ENCODE data around the gene SPATA2L. TPM values are rescaled to one million over a fixed set of nuclear protein-coding genes. Genes with fewer than 3 reads are reported as not detected.

Gene SPATA2L
- polyA plus RNA-seq, 1 of the 3 experiments (the other 2 are of a cell fraction): 8.6 TPM

DNA sequence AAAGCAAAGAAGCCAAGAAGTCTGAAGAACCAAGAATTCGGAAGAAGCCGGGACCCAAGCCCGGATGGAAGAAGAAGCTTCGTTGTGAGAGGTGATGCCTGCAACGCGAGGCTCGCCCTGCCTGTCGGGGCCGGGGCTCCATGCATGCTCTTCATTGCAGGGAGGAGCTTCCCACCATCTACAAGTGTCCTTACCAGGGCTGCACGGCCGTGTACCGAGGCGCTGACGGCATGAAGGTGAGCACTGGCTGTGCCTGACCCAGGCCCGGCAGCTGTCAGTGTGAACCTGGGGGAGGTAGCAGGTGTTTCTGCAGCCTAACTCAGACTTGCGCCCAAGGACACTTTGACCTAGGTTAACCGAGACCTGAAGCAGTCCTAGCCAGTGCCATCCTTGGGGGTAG lies 31.8 kb upstream of the SPATA2L start:
- no peaks in the 10 kb centered on the region; the same call in 1 of the 2 replicates for H4K20me1 ChIP-seq (ENCODE audit: insufficient read depth)
- 88% methylated on average over 14 of the region's 17 CpGs for WGBS (ENCODE audit: low lambda C conversion rate)
- no peaks in the 10 kb centered on the region for H3K9me3 ChIP-seq
- TF ChIP-seq, protein P1, sequence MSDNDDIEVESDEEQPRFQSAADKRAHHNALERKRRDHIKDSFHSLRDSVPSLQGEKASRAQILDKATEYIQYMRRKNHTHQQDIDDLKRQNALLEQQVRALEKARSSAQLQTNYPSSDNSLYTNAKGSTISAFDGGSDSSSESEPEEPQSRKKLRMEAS (IDR thresholded peaks at IDR 0.05; ENCODE audit: low read depth): no peak
- no peak for TF ChIP-seq YY1 (IDR thresholded peaks at IDR 0.05; ENCODE audit: low read depth)
- TF ChIP-seq JUND (IDR thresholded peaks at IDR 0.05): no peak
- TF ChIP-seq GATA2 (CRISPR knock-in tag; IDR thresholded peaks at IDR 0.05): no peak
- TF ChIP-seq TEAD4 (IDR thresholded peaks at IDR 0.05; ENCODE audit: borderline replicate concordance, insufficient read depth): no peak
- no peak for TF ChIP-seq MEF2A (IDR thresholded peaks at IDR 0.05; ENCODE audit: borderline replicate concordance, low read depth)
- no peak for TF ChIP-seq RAD21 (IDR thresholded peaks at IDR 0.05; ENCODE audit: low read length)
- TF ChIP-seq POLR2AphosphoS5 (IDR thresholded peaks at IDR 0.05; ENCODE audit: low read depth, low read length): no peak; the same call in 1 of the 2 replicates
- TF ChIP-seq TCF12 (IDR thresholded peaks at IDR 0.05): no peak
- TF ChIP-seq ELF1 (IDR thresholded peaks at IDR 0.05): no peak
- TF ChIP-seq, protein P2, sequence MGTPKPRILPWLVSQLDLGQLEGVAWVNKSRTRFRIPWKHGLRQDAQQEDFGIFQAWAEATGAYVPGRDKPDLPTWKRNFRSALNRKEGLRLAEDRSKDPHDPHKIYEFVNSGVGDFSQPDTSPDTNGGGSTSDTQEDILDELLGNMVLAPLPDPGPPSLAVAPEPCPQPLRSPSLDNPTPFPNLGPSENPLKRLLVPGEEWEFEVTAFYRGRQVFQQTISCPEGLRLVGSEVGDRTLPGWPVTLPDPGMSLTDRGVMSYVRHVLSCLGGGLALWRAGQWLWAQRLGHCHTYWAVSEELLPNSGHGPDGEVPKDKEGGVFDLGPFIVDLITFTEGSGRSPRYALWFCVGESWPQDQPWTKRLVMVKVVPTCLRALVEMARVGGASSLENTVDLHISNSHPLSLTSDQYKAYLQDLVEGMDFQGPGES (IDR thresholded peaks at IDR 0.05; ENCODE audit: low read depth, low read length): no peak
- TF ChIP-seq, protein P3, sequence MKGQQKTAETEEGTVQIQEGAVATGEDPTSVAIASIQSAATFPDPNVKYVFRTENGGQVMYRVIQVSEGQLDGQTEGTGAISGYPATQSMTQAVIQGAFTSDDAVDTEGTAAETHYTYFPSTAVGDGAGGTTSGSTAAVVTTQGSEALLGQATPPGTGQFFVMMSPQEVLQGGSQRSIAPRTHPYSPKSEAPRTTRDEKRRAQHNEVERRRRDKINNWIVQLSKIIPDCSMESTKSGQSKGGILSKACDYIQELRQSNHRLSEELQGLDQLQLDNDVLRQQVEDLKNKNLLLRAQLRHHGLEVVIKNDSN (IDR thresholded peaks at IDR 0.05; ENCODE audit: borderline replicate concordance, low read depth): no peak
- TF ChIP-seq, protein P4, sequence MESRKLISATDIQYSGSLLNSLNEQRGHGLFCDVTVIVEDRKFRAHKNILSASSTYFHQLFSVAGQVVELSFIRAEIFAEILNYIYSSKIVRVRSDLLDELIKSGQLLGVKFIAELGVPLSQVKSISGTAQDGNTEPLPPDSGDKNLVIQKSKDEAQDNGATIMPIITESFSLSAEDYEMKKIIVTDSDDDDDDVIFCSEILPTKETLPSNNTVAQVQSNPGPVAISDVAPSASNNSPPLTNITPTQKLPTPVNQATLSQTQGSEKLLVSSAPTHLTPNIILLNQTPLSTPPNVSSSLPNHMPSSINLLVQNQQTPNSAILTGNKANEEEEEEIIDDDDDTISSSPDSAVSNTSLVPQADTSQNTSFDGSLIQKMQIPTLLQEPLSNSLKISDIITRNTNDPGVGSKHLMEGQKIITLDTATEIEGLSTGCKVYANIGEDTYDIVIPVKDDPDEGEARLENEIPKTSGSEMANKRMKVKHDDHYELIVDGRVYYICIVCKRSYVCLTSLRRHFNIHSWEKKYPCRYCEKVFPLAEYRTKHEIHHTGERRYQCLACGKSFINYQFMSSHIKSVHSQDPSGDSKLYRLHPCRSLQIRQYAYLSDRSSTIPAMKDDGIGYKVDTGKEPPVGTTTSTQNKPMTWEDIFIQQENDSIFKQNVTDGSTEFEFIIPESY (IDR thresholded peaks at IDR 0.05; ENCODE audit: borderline replicate concordance, low read depth): no peak
- no peak overlapping the region for H3K4me2 ChIP-seq
- peaks cover 51 to 59% of the 10 kb centered on the region in 2 experiments for H3K36me3 ChIP-seq (replicated peaks in 1 of 2; ENCODE audit: control insufficient read depth in 1 of 2, insufficient read depth in 2 of 2, low read length in 1 of 2)
- H2AFZ ChIP-seq (ENCODE audit: low read depth): no peak overlapping the region
- H3K9me2 ChIP-seq: no peaks in the 10 kb centered on the region
- H3K27me3 ChIP-seq (ENCODE audit: insufficient read depth): no peaks in the 10 kb centered on the region
- peaks cover 9% of the 10 kb centered on the region for H3F3A ChIP-seq (replicated peaks; ENCODE audit: insufficient read depth)
- H3K4me3 ChIP-seq (ENCODE audit: low read depth in 2 of 2, low read length in 1 of 2): no peak overlapping the region
- H3K4me1 ChIP-seq (ENCODE audit: control insufficient read depth in 1 of 2, insufficient read depth in 2 of 2, low read depth in 1 of 2, low read length in 1 of 2): no peaks in the 10 kb centered on the region; a peak in 1 of 4 replicates
- no peak overlapping the region for H3K9ac ChIP-seq
- ChIA-PET POLR2A (no interaction called here), CTCF (interaction anchor here (0.9 to 1.2 kb wide), 2 partner anchors 19 to 127 kb away, joined by 3 read pairs; no protein-coding TSS in a partner anchor)
- no peak for DNase-seq
- H3K79me2 ChIP-seq (ENCODE audit: insufficient read depth): peaks cover 21% of the 10 kb centered on the region; the same call in 1 of the 2 replicates
- H3K27ac ChIP-seq (ENCODE audit: low read depth in 2 of 2, low read length in 1 of 2): no peak overlapping the region

DNA sequence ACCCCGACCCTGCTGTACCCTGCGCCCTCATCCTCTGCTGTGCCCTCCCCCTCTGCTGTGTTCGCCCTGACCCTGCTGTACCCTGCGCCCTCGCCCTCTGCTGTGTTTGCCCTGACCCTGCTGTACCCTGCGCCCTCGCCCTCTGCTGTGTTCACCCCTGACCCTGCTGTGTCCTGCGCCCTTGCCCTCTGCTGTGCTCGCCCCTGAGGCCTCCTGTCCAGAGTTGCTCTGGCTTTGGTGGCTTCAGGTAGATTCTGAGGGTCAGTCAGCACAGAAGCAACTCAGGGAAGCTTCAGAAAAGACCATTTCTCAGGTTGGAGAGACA lies 31.4 kb upstream of the SPATA2L start:
- Histone ChIP-seq H3K9ac (no peak overlapping the region), H3F3A (replicated peaks; ENCODE audit: insufficient read depth) (peaks cover 9% of the 10 kb centered on the region), H3K27me3 (ENCODE audit: insufficient read depth) (no peaks in the 10 kb centered on the region), H3K79me2 (ENCODE audit: insufficient read depth) (peaks cover 21% of the 10 kb centered on the region; the same call in 1 of the 2 replicates), H3K4me1 (ENCODE audit: control insufficient read depth in 1 of 2, insufficient read depth in 2 of 2, low read depth in 1 of 2, low read length in 1 of 2) (no peaks in the 10 kb centered on the region; a peak in 1 of 4 replicates), H3K9me2 (no peaks in the 10 kb centered on the region), H3K4me2 (no peak overlapping the region), H3K36me3 (replicated peaks in 1 of 2; ENCODE audit: control insufficient read depth in 1 of 2, insufficient read depth in 2 of 2, low read length in 1 of 2) (peaks cover 51 to 55% of the 10 kb centered on the region in 2 experiments), H2AFZ (ENCODE audit: low read depth) (no peak overlapping the region), H3K4me3 (ENCODE audit: low read depth in 2 of 2, low read length in 1 of 2) (no peak overlapping the region), H3K9me3 (no peaks in the 10 kb centered on the region), H4K20me1 (ENCODE audit: insufficient read depth) (no peaks in the 10 kb centered on the region; the same call in 1 of the 2 replicates), H3K27ac (ENCODE audit: low read depth in 2 of 2, low read length in 1 of 2) (no peak overlapping the region)
- DNase-seq: no peak
- ChIA-PET CTCF (interaction anchor here (1.2 kb wide), 1 partner anchor 19 kb away, joined by 3 read pairs; no protein-coding TSS in a partner anchor), POLR2A (no interaction called here)
- 96% methylated on average over 8 of the region's 9 CpGs for WGBS (ENCODE audit: low lambda C conversion rate)
- TF ChIP-seq, protein P5, sequence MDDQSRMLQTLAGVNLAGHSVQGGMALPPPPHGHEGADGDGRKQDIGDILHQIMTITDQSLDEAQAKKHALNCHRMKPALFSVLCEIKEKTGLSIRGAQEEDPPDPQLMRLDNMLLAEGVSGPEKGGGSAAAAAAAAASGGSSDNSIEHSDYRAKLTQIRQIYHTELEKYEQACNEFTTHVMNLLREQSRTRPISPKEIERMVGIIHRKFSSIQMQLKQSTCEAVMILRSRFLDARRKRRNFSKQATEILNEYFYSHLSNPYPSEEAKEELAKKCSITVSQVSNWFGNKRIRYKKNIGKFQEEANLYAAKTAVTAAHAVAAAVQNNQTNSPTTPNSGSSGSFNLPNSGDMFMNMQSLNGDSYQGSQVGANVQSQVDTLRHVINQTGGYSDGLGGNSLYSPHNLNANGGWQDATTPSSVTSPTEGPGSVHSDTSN (IDR thresholded peaks at IDR 0.05): no peak
- TF ChIP-seq, protein P1 (IDR thresholded peaks at IDR 0.05; ENCODE audit: low read depth): no peak
- TF ChIP-seq, protein P6, sequence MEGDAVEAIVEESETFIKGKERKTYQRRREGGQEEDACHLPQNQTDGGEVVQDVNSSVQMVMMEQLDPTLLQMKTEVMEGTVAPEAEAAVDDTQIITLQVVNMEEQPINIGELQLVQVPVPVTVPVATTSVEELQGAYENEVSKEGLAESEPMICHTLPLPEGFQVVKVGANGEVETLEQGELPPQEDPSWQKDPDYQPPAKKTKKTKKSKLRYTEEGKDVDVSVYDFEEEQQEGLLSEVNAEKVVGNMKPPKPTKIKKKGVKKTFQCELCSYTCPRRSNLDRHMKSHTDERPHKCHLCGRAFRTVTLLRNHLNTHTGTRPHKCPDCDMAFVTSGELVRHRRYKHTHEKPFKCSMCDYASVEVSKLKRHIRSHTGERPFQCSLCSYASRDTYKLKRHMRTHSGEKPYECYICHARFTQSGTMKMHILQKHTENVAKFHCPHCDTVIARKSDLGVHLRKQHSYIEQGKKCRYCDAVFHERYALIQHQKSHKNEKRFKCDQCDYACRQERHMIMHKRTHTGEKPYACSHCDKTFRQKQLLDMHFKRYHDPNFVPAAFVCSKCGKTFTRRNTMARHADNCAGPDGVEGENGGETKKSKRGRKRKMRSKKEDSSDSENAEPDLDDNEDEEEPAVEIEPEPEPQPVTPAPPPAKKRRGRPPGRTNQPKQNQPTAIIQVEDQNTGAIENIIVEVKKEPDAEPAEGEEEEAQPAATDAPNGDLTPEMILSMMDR (IDR thresholded peaks at IDR 0.05): no peak
- TF ChIP-seq NRF1 (IDR thresholded peaks at IDR 0.05; ENCODE audit: low read depth, low read length): no peak
- TF ChIP-seq GATA2 (CRISPR knock-in tag; IDR thresholded peaks at IDR 0.05): no peak
- TF ChIP-seq YY1 (IDR thresholded peaks at IDR 0.05; ENCODE audit: low read depth): no peak
- TF ChIP-seq SMC3 (IDR thresholded peaks at IDR 0.05; ENCODE audit: low read depth, low read length): no peak
- no peak for TF ChIP-seq ELF1 (IDR thresholded peaks at IDR 0.05)
- TF ChIP-seq FOXJ3 (CRISPR knock-in tag; IDR thresholded peaks at IDR 0.05): no peak
- no peak for TF ChIP-seq TAF1 (IDR thresholded peaks at IDR 0.05; ENCODE audit: borderline replicate concordance, low read depth, low read length)
- TF ChIP-seq RAD21 (IDR thresholded peaks at IDR 0.05; ENCODE audit: low read length): no peak
- TF ChIP-seq RXRA (IDR thresholded peaks at IDR 0.05; ENCODE audit: borderline replicate concordance, low read depth): no peak
- TF ChIP-seq FOSL2 (IDR thresholded peaks at IDR 0.05; ENCODE audit: borderline replicate concordance, low read depth): no peak

All from SK-N-SH (cell line).